H1 (cell line): ENCODE results near the gene JAKMIP3. TPM values are rescaled to one million over a fixed set of nuclear protein-coding genes. Genes with fewer than 3 reads are reported as not detected.

Experiments
- CHD7 ChIP-seq: fragments of 300-600 bp; sonication (generic); IDR thresholded peaks from 2 replicates; pipeline ENCODE4 v1.7.1; 2012; ENCODE audit warnings: low read length, moderate library complexity, mild to moderate bottlenecking, inconsistent platforms; ENCODE audit not compliant: insufficient replicate concordance
- CREB1 ChIP-seq: IDR thresholded peaks from 2 replicates; pipeline ENCODE4 v1.6.1; 2012; ENCODE audit warnings: inconsistent platforms
- GTF2F1 ChIP-seq: IDR thresholded peaks from 2 replicates; pipeline ENCODE4 v1.6.1; 2012; ENCODE audit warnings: low read depth, low read length, improper control_type of control experiment, borderline replicate concordance
- RXRA ChIP-seq: IDR thresholded peaks from 2 replicates; pipeline ENCODE4 v1.6.1; 2011; ENCODE audit warnings: low read depth, mild to moderate bottlenecking, low read length, moderate library complexity; ENCODE audit not compliant: insufficient read depth
- SIRT6 ChIP-seq: IDR thresholded peaks from one replicate; pipeline ENCODE4 v1.7.1; 2012; ENCODE audit warnings: low read length, inconsistent platforms
- polyA plus RNA-seq, 7 experiments: library from polyadenylated mRNA; depleted of rRNA in 3 of 7; stranded (reverse) in 5 of 7; unstranded in 2 of 7; fragments of >200 nt in 5 of 7; fragments of 200-250 nt in 2 of 7; gene quantifications; 1 replicate in 5 of 7; 2 replicates in 1 of 7; 4 replicates in 1 of 7; pipeline versions ENCODE4 v1.2.1 to v1.2.3, GENCODE V29; 2011 to 2013; ENCODE audit warnings: missing spikeins in 2 of 7, mixed read lengths in 2 of 7
- total RNA-seq: library from RNA; stranded (reverse); fragmentation: NEBNext Ultra II Directional; extraction: Animal tissue kit (Norgen Biotek cat#: 25700); gene quantifications from 2 replicates; pipeline ENCODE4 v1.2.1, GENCODE V29; 2021

JAKMIP3 gene
- total and polyA plus RNA-seq, 2 of the 8 experiments (the other 6 are each of a cell fraction or from before 2014, with no cell fraction given): 0.83 to 0.91 TPM

GRCh38 chr10:132100091-132100481, 34.3 kb downstream of the JAKMIP3 start (continued):
- TF ChIP-seq CHD7 (no peak), RXRA (no peak), CREB1 (no peak), GTF2F1 (no peak), SIRT6 (no peak)
